Measurements from ENCODE around the gene RAMACL. TPM values are rescaled to one million over a fixed set of nuclear protein-coding genes. Genes with fewer than 3 reads are reported as not detected.

The RAMACL gene
- total and polyA plus RNA-seq, 10 donors, result 0.23 to 6.9 (median 2.9) TPM

- TF ChIP-seq POLR2AphosphoS5 (IDR thresholded peaks at IDR 0.05), result peak in 1 of 3 donors; percentile 34
- TF ChIP-seq POLR2A (IDR thresholded peaks at IDR 0.05), result no peak
- no peak for TF ChIP-seq CTCF (IDR thresholded peaks at IDR 0.05 in 8 of 11, conservative IDR thresholded peaks at IDR 0.05 in 3 of 11)
- WGBS, 5 donors, result 24 to 34% (median 31%) methylated on average over 10 of the region's 10 CpGs
- H3K27me3 ChIP-seq (replicated peaks in 1 of 7), result no peaks in the 10 kb centered on the region
- intact Hi-C loops (cut with DNase I; ENCODE audit: low total_unique reads), result no loop called here
- peaks cover 14 to 58% (median 46%) of the 10 kb centered on the region in 6 donors for H3K4me1 ChIP-seq
- DNase-seq, result peak; percentile 82
- no peaks in the 10 kb centered on the region for H3K9me3 ChIP-seq
- H3K27ac ChIP-seq, result peak overlapping the region; percentile 27 to 79 (median 44)
- no peaks in the 10 kb centered on the region for H3K36me3 ChIP-seq
- peak overlapping the region in 1 of 8 donors; percentile 36 for H3K4me3 ChIP-seq
Observed at GRCh38 chr6:166587631-166588413, 1.3 kb upstream of the RAMACL start.

- H3K27ac ChIP-seq, result peak overlapping the region in 1 of 8 donors; percentile 11
- DNase-seq, result peak; percentile 64
- WGBS, 5 donors, result 51 to 79% (median 63%) methylated on average over 12 of the region's 12 CpGs
- H3K36me3 ChIP-seq, result no peaks in the 10 kb centered on the region
- intact Hi-C loops (cut with DNase I; ENCODE audit: low total_unique reads), result no loop called here
- no peaks in the 10 kb centered on the region for H3K9me3 ChIP-seq
- TF ChIP-seq CTCF (IDR thresholded peaks at IDR 0.05 in 8 of 11, conservative IDR thresholded peaks at IDR 0.05 in 3 of 11), result no peak
- no peak for TF ChIP-seq POLR2AphosphoS5 (IDR thresholded peaks at IDR 0.05)
- no peak for TF ChIP-seq POLR2A (IDR thresholded peaks at IDR 0.05)
- no peak overlapping the region for H3K4me3 ChIP-seq
- no peaks in the 10 kb centered on the region for H3K27me3 ChIP-seq (replicated peaks in 1 of 7)
- H3K4me1 ChIP-seq, result peaks cover 14 to 51% (median 39%) of the 10 kb centered on the region in 6 donors
Observed at GRCh38 chr6:166584853-166585429, 1.5 kb downstream of the RAMACL start.

GRCh38 chr6:166584155-166584554, 2.3 kb downstream of the RAMACL start:
- peak overlapping the region in 2 of 8 donors; percentile 12 to 19 for H3K27ac ChIP-seq
- TF ChIP-seq POLR2AphosphoS5 (IDR thresholded peaks at IDR 0.05), result no peak
- no peak for TF ChIP-seq CTCF (IDR thresholded peaks at IDR 0.05 in 8 of 11, conservative IDR thresholded peaks at IDR 0.05 in 3 of 11)
- TF ChIP-seq POLR2A (IDR thresholded peaks at IDR 0.05), result no peak
- no peaks in the 10 kb centered on the region for H3K36me3 ChIP-seq
- intact Hi-C loops (cut with DNase I; ENCODE audit: low total_unique reads), result no loop called here
- DNase-seq, result peak; percentile 76
- WGBS, 5 donors, result 32 to 56% (median 42%) methylated on average over 3 of the region's 3 CpGs
- H3K27me3 ChIP-seq (replicated peaks in 1 of 7), result no peaks in the 10 kb centered on the region
- H3K9me3 ChIP-seq, result no peaks in the 10 kb centered on the region
- peaks cover 11 to 43% (median 31%) of the 10 kb centered on the region in 6 donors for H3K4me1 ChIP-seq
- H3K4me3 ChIP-seq, result no peak overlapping the region
